SW 1271 (cell line): Measurements from ENCODE around the gene AIRE.

Experiments
- DNase-seq, 2 experiments: peaks; one replicate each; lab custom pipeline; 2025; lab: John Stamatoyannopoulos, UW

Gene AIRE

DNA sequence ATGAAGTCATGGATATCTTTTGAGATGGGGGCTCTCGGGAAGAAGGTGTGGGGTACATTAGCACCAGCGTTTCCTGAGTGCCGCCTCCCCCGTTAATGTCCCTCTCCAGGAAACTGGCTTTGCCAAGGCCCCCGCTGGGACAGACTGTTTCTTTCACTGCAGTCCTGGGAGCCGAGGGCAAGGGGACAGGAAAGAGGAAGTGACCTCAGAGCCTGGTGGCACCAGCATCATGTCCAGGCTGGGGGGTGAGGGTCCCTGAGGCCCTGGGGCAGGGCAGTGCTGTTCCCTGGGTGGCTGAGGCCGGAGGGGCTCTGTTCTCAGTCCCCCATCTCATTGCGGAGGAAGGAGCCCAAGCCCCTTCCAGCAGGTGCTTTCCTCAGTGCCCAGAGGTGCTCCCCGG is 20.0 kb downstream of the AIRE start:
- no peak for DNase-seq

- DNase-seq, result no peak
Measured at GRCh38 chr21:44306936-44307704, 21.4 kb downstream of the AIRE start.

DNA sequence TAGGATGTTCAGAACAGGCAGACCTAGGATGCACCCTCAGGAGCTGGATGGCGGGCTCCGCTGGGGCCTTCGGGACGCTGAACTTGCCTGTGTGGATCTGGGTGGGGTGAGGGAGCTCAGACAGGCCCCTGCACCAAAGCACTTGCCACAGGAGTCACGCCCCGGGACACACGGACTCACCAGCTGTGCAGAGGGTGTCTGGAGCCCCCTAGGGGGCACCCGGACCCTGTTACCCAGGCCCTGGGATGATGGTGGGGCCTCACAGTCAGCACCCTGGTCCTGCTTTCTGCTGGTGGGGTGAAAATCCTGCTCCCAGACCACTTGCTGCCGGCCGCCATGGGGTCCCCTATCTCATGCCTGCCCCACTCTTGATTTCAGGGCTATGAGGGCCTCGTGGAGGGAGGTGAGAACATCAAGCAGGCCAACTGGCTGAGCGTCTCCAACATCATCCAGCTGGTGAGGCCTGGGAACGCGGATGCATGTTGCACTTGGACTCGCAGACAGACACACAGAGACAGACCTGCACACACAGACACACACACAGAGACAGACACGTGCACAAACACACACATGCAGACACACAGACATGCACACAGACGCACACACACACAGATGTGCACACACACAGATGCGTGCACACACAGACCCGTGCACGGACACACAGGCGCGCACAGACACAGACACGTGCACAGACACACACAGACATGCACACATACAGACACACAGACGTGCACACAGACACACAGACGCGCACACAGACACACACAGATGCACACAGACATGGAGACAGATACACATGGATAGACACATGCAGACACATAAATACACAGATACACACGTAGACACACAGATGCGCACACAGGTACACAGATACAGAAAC is 25.2 kb downstream of the AIRE start:
- DNase-seq, result no peak

GRCh38 chr21:44312089-44312488 is 26.4 kb downstream of the AIRE start:
- no peak for DNase-seq

GRCh38 chr21:44312716-44313115 is 27.0 kb downstream of the AIRE start:
- DNase-seq, result no peak

GRCh38 chr21:44313451-44313850 is 27.8 kb downstream of the AIRE start:
- no peak for DNase-seq

- no peak for DNase-seq
Measured at GRCh38 chr21:44314128-44314527, 28.5 kb downstream of the AIRE start.

DNA sequence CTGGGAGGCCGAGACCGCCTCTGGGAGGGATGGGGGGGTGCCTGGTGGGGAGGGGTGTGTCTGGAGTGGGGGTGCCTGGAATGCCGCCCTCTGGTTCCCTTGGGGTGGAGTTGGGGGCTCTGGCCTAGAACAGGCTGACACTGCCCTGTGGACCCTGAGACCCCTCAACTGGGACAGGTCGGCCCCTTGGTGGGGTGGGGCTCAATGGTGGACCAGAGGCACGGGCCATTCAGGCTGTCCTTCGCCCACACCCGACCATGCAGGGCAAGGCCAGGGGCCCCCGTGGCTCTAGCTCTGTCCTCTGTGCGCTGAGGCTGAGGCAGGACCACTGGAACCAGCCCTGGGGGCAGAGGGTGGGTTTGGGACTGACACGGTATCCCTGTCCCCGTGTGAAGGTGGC is 28.9 kb downstream of the AIRE start:
- no peak for DNase-seq

- DNase-seq, result no peak
Measured at GRCh38 chr21:44315691-44316203, 30.1 kb downstream of the AIRE start.

DNA sequence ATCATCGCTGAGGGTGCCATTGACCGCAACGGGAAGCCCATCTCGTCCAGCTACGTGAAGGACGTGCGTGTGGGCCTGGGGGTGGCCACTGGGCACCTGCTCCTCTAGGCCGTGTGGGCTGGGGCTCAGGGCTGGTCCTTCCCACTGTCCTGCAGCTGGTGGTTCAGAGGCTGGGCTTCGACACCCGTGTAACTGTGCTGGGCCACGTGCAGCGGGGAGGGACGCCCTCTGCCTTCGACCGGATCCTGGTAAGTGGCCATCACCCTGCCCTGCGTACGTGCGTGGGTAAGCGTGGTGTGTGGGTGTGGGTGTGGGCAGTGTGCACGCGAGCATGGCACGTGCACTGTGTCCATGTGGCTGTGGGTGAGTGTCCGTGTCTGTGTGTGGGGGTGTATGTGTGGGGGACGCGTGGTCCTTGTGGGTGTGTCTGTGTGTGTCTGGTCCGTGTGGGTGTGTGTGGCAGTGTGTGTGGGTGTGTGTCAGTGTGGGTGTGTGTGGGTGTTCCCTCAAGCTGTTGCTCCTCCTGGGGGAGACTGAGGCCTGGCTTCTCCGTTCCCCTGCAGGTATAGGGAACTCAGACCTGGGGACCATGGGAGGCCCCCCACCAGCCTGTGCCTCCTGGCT is 30.7 kb downstream of the AIRE start:
- DNase-seq, result no peak

GRCh38 chr21:44317241-44317782 is 31.6 kb downstream of the AIRE start:
- DNase-seq, result no peak

- DNase-seq, result no peak
Measured at GRCh38 chr21:44317871-44318270, 32.2 kb downstream of the AIRE start.

- no peak for DNase-seq
Measured at GRCh38 chr21:44318489-44319285, 33.0 kb downstream of the AIRE start.

DNA sequence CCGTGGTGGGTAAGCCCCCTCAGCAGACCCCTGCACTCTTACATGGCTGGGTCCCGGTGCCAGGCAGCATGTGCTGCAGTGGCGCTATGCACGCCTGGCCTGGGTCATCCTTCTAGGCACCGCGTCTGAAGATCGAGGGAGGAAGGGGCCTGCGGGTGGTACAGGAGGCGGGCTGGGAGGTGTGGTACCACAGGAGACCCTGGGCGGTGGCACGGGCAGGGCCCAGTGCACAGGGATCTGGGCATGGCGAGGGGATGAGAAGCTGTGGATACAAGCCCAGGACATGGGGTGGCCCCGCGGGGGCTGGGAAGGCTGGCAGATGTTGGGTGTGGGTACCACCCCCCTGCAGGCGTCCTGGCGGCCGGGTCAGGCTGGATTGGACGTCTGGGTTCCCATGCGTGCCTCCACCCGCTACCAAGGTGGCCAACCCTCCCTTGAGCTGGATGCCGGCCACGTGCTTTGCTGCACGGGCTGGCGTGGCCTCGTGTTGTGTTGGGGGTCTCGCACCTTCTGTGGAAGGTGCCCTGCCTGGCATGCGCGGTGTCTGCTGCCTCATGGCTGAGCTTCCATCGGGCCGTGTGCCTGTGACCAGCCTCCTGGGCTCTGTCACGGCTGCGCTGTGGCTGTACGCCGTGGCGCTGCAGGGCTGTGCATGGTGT is 33.9 kb downstream of the AIRE start:
- no peak for DNase-seq

- no peak for DNase-seq
Measured at GRCh38 chr21:44320847-44321246, 35.2 kb downstream of the AIRE start.

DNA sequence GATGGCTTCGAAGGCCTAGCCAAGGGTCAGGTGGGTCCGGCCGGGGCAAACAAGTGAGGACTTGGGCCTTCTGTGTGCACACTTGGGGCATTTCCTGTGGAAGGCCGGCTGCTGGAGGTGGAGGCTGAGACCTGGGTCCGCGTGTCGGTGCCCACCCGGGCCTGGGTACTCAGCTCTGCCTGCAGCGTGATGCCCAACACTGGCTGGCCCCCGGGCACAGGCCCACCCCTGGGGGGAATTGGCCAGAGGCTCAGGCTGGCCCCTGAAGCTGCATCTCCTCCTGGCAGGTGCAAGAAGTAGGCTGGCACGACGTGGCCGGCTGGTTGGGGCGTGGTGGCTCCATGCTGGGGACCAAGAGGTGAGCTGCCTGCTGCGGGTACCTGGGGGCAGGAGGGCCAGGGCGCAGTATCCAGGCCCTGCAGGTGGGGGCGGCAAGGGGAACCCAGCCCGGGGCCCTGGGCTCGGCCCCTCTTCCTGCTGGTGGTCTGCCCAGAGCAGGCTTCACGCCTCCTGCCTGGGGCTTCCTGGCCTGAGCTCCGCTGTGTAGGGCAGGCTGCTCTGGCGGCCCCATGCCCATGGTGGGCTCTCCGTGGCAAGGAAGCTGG is 36.3 kb downstream of the AIRE start:
- DNase-seq, result no peak

- DNase-seq, result no peak
Measured at GRCh38 chr21:44322621-44323325, 37.1 kb downstream of the AIRE start.

GRCh38 chr21:44323591-44323990 is 37.9 kb downstream of the AIRE start:
- DNase-seq, result no peak

DNA sequence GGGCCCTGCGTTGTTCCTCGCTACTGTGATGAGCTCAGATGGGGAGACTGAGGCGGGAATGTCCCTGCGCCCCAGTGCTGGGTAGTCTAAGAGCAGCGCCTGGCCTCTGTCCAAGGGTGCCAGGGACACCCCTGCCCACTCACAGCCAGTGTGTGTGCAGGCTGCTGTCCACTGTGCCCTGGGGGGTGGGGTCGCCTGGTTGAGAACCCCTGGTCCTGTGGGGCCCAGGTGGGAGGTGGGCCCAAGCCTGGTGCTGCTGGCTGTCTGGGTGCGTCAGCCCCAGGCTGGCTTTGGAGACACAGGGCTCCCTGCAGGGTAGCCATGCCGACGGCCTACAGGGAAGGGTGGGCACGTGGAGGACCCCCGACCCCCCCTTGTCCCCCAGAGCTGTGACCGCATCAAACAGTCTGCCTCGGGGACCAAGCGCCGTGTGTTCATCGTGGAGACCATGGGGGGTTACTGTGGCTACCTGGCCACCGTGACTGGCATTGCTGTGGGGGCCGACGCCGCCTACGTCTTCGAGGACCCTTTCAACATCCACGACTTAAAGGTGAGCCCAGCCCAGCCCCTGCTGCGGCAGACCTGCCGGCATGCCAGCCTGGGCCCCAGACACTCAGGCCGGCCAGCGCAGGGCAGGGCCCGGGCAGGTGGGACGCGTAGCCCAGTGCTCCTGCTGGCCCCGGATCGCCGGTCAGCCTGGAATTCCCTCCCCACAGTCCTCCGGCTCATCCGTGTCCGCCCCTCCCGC is 38.6 kb downstream of the AIRE start:
- no peak for DNase-seq
